GM12878 (cell line): Measurements from ENCODE around the gene EPHA4. TPM values are rescaled to one million over a fixed set of nuclear protein-coding genes. Genes with fewer than 3 reads are reported as not detected.

Source experiments
- ATF7 ChIP-seq: fragments of 450-650 bp; IDR thresholded peaks from 2 replicates; pipeline ENCODE4 v1.6.1; 2016; ENCODE audit warnings: low read depth, mild to moderate bottlenecking
- BHLHE40 ChIP-seq, 2 experiments: fragments of 450-650 bp in 1 of 2; IDR thresholded peaks; 2 replicates each; pipeline ENCODE4 v1.6.1; 2011 to 2017; ENCODE audit warnings: low read depth in 2 of 2, borderline replicate concordance in 1 of 2, improper control_type of control experiment in 1 of 2, low read length in 1 of 2, mild to moderate bottlenecking in 1 of 2
- EED ChIP-seq: sonication (generic); IDR thresholded peaks from 2 replicates; pipeline ENCODE4 v1.6.1; 2016; ENCODE audit warnings: antibody characterized with exemption, low read depth
- ELK1 ChIP-seq: IDR thresholded peaks from 2 replicates; pipeline ENCODE4 v1.6.1; 2012; ENCODE audit warnings: low read depth, low read length, improper control_type of control experiment
- FOXK2 ChIP-seq: fragments of 450-650 bp; IDR thresholded peaks from 2 replicates; pipeline ENCODE4 v1.6.1; 2017; ENCODE audit warnings: mild to moderate bottlenecking, moderate library complexity
- IRF3 ChIP-seq: fragments of 450-650 bp; IDR thresholded peaks from 2 replicates; pipeline ENCODE4 v1.6.1; 2014; ENCODE audit warnings: mild to moderate bottlenecking
- KDM1A ChIP-seq: fragments of 200-600 bp; sonication (generic); IDR thresholded peaks from 2 replicates; pipeline ENCODE4 v1.6.1; 2016; ENCODE audit warnings: borderline replicate concordance
- PAX8 ChIP-seq: fragments of 450-650 bp; IDR thresholded peaks from 2 replicates; pipeline ENCODE4 v1.6.1; 2017; ENCODE audit warnings: mild to moderate bottlenecking, moderate library complexity
- PBX3 ChIP-seq: IDR thresholded peaks from 2 replicates; pipeline ENCODE4 v1.6.1; 2011; ENCODE audit warnings: mild to moderate bottlenecking, low read depth, low read length, moderate library complexity; ENCODE audit not compliant: insufficient replicate concordance
- POU2F2 ChIP-seq: IDR thresholded peaks from 3 replicates; pipeline ENCODE4 v1.6.1; 2011; ENCODE audit warnings: low read depth, mild to moderate bottlenecking, low read length, borderline replicate concordance
- REST ChIP-seq: IDR thresholded peaks from 2 replicates; pipeline ENCODE4 v1.6.1; 2012; ENCODE audit warnings: mild to moderate bottlenecking, low read depth, low read length
- SUPT20H ChIP-seq: IDR thresholded peaks from 2 replicates; pipeline ENCODE4 v1.6.1; 2011; ENCODE audit warnings: low read depth, mild to moderate bottlenecking, low read length, moderate library complexity, borderline replicate concordance; ENCODE audit not compliant: control insufficient read depth
- TAF1 ChIP-seq: IDR thresholded peaks from 2 replicates; pipeline ENCODE4 v1.6.1; 2011; ENCODE audit warnings: mild to moderate bottlenecking, low read depth, low read length, borderline replicate concordance
- TCF12 ChIP-seq: IDR thresholded peaks from 2 replicates; pipeline ENCODE4 v1.6.1; 2011; ENCODE audit warnings: low read depth, mild to moderate bottlenecking, low read length
- ZBTB33 ChIP-seq: fragments of 450-650 bp; IDR thresholded peaks from 2 replicates; pipeline ENCODE4 v1.6.1; 2017; ENCODE audit warnings: mild to moderate bottlenecking
- ZNF207 ChIP-seq: fragments of 450-650 bp; IDR thresholded peaks from 2 replicates; pipeline ENCODE4 v1.6.1; 2014; ENCODE audit warnings: antibody characterized with exemption, mild to moderate bottlenecking, borderline replicate concordance
- ZNF622 ChIP-seq: fragments of 450-650 bp; IDR thresholded peaks from 2 replicates; pipeline ENCODE4 v1.6.1; 2017; ENCODE audit warnings: mild to moderate bottlenecking, inconsistent platforms
- polyA plus RNA-seq, 11 experiments: library from polyadenylated mRNA; depleted of rRNA in 4 of 11; unstranded in 6 of 11; stranded (reverse) in 5 of 11; fragments of >200 nt; fragmentation: Nextera tagmentation in 4 of 11; fragmentation: Illumina TruSeq in 1 of 11; extraction: Ambion mirVana in 4 of 11; extraction: Trizol in 1 of 11; gene quantifications; 1 replicate in 1 of 11; 2 replicates in 10 of 11; pipeline versions ENCODE4 v1.2.1 to v1.2.3, GENCODE V29; 2011 to 2016; ENCODE audit warnings: inconsistent platforms in 2 of 11, missing spikeins in 2 of 11, low read depth in 1 of 11
- total RNA-seq, 4 experiments: library from RNA; depleted of rRNA in 3 of 4; stranded (reverse); fragments of >200 nt in 3 of 4; fragmentation: Illumina TruSeq in 1 of 4; extraction: Trizol in 1 of 4; gene quantifications; 2 replicates each; pipeline versions ENCODE4 v1.2.1 to v1.2.3, GENCODE V29; 2013 to 2021

Gene EPHA4
- total and polyA plus RNA-seq, 10 of the 15 experiments (the other 5 are each of a cell fraction or from before 2014, with no cell fraction given), result 0.06 to 1.5 (median 0.33) TPM; not detected in 1

GRCh38 chr2:221573430-221574230 is 1.5 kb upstream of the EPHA4 start (continued):
- TF ChIP-seq PBX3 (no peak), TCF12 (no peak), KDM1A (no peak), EED (0 out of 2 replicates have a peak, but pooled peaks have one; percentile 19), ATF7 (no peak), TAF1 (no peak), POU2F2 (peak; percentile 56; the same call in 1 of the 3 replicates), ZNF622 (no peak), PAX8 (no peak), ZBTB33 (no peak), ELK1 (no peak), BHLHE40 (IDR thresholded peaks at IDR 0.05; ENCODE audit: borderline replicate concordance in 1 of 2, low read depth in 2 of 2, low read length in 1 of 2) (peak; percentile 85 to 94), FOXK2 (no peak), ZNF207 (no peak), IRF3 (no peak), SUPT20H (no peak), REST (0 out of 2 replicates have a peak, but pooled peaks have one; percentile 15)
